Astrocyte of the spinal cord (primary cell): Measurements from ENCODE around the gene SV2C.

Experiments used
- DNase-seq: peaks from one replicate; pipeline ENCODE4 v3.0.0; 2011; ENCODE audit warnings: low read depth, low spot score
- H3K4me3 ChIP-seq: 2 replicates; pipeline ENCODE4 v1.5.1; 2011; ENCODE audit warnings: low read depth, mild to moderate bottlenecking, low read length, moderate library complexity
- in situ Hi-C: cut with HindIII; loops from 2 replicates; pipeline ENCODE4 v1.10.0; 2017; ENCODE audit warnings: low sequenced_read_pairs
- TF ChIP-seq, protein P1 (sequence below): IDR thresholded peaks from 2 replicates; pipeline ENCODE4 v1.5.1; 2012; ENCODE audit warnings: low read depth, mild to moderate bottlenecking, low read length, inconsistent platforms

SV2C gene

DNA sequence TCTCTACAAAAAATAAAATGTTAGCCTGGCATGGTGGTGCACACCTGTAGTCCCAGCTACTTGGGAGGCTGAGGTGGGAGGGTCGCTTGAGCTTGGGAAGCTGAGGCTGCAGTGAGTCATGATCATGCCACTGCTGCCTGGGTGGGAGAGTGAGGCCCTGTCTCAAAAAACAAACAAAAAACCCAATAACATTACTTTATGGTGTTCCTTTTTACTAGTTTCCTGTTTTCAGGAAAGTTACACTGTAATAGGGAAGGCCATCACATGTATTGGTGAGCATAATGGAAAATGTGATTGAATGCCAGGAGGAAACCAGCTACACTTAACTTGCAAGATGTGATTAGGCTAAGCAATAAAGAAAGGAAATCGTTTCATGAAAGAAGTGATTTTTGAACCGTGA lies 42.7 kb downstream of the SV2C start:
- TF ChIP-seq, protein P1, sequence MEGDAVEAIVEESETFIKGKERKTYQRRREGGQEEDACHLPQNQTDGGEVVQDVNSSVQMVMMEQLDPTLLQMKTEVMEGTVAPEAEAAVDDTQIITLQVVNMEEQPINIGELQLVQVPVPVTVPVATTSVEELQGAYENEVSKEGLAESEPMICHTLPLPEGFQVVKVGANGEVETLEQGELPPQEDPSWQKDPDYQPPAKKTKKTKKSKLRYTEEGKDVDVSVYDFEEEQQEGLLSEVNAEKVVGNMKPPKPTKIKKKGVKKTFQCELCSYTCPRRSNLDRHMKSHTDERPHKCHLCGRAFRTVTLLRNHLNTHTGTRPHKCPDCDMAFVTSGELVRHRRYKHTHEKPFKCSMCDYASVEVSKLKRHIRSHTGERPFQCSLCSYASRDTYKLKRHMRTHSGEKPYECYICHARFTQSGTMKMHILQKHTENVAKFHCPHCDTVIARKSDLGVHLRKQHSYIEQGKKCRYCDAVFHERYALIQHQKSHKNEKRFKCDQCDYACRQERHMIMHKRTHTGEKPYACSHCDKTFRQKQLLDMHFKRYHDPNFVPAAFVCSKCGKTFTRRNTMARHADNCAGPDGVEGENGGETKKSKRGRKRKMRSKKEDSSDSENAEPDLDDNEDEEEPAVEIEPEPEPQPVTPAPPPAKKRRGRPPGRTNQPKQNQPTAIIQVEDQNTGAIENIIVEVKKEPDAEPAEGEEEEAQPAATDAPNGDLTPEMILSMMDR = no peak
- no peak for DNase-seq
- in situ Hi-C loops = no loop called here
- no peak overlapping the region for H3K4me3 ChIP-seq

DNA sequence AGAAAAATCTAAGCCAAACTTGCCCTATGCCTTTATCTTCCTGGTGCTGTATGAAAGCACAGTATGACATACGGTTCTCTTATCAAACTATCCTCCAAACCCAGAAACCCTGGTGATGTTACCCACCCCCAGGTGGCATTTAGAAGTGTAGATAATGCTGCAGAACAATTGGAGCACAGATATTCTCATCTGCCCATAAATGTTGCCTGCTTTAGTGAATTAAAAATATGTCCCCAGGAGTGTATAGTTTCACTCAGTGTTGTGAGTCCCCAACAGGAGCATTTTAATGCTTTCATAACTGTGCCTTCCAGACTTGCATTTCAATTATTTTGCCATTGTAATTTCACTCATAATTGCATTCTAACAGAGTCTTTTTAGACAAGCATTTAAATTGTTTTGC lies 50.8 kb downstream of the SV2C start:
- TF ChIP-seq, protein P1 = no peak
- in situ Hi-C loops = no loop called here
- no peak overlapping the region for H3K4me3 ChIP-seq
- no peak for DNase-seq

DNA sequence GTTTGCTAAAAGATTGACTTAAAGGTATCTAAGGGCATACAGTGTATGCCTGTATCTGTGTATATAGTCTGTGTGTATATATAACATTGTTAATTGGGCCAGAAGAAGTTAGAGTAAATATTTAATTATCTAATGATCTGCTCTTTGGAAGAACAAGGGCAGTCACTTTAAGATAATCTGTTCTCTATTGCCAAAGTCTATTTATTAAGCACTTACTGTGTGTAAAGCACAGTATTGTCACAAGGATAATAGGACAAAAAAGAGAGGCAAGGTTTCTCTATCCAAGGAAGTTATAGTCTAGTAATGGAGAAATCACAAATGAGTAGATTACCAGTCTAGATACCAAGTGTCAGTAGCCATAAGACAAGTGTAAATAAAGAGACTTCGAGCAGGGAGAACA lies 51.5 kb downstream of the SV2C start:
- no peak for DNase-seq
- in situ Hi-C loops = no loop called here
- TF ChIP-seq, protein P1 = no peak
- H3K4me3 ChIP-seq = no peak overlapping the region

DNA sequence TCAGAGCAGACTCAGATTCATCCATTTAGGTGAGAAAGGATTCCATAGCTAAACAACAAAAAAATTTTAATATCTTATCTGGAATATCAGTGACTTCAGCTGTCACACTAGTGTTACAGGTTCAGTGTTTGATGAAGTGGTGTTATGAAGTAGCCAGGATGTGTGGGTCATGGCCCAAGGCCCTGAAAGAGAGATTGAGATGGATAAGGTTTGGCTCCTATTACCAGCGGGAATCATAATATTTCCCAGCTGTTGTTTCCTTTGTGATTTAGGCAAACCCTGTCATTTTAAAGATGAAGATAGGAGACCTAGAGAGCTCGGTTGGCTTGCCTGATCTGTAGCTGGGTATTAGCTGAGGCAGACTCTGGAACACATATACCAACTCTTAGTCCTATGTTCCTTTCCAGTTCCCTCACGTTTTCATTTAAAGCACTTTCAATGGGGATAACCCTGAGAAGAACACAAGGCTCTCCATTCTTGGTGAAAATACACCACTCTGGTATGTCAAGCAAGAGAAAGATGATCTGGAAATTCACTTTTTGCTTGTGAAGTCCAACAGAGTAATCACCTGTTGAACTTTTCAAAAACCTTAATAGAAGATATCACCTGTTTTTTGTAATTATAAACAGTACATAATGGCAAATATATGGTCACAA lies 54.8 kb downstream of the SV2C start:
- TF ChIP-seq, protein P1 = no peak
- no peak overlapping the region for H3K4me3 ChIP-seq
- DNase-seq = no peak
- in situ Hi-C loops = no loop called here

DNA sequence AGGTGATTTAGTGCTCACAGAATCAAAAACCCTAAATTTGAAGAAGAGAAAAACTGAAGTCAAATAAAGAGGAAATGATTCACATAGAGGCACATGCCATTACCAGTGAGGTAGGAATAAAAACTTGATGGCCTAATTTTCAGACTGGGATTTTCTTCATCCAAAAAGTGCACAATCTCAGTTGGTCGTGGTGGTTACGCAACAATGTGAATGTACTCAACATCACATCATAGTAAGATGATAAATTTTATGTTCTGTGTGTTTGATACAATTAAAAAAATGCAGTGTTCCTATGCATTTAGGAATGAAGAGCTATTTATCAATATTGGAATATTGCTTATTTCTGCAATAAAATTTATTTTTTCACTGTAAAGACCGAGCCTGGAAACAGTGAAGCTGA lies 60.7 kb downstream of the SV2C start:
- in situ Hi-C loops = no loop called here
- no peak overlapping the region for H3K4me3 ChIP-seq
- TF ChIP-seq, protein P1 = no peak
- DNase-seq = no peak

DNA sequence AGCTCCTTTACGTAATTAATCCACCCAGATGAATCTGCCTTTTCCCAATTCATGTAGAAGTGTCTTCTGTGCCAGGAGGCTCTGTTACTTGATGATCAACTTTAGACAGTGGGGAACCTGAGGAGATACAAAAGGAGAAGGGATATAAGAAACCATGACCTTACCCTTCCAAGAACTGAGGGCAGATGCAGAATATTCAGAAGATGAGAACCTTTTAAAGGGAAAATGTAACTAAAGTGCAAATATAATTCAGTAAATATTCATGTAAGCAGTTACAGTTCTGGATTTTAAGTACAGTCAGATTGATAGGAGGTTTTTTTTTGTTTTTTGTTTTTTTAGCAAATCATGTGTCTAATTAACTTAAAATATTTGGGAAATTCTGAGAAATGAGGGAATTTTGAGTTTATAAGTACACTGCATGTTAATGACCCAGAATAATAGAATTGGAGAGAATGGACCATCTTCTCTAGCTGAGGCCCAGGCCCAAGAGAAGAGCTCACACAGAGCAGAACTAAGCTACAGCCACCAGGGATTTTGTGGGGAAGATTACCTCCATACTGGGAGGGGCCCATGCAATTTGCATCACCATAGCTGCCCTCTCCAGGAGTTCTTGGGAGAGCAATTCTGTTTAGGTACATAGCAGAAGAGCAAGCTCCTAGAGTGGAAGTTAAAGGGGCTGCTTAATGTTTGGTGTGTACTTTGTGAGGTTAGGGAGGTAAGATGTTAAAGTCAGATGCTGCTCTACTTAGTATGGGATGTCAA lies 61.5 kb downstream of the SV2C start:
- DNase-seq = no peak
- TF ChIP-seq, protein P1 = no peak
- no peak overlapping the region for H3K4me3 ChIP-seq
- in situ Hi-C loops = no loop called here
